ENCODE results near the gene CCNT1. TPM values are rescaled to one million over a fixed set of nuclear protein-coding genes. Genes with fewer than 3 reads are reported as not detected.
A peak's percentile ranks its signal among the peaks of the same experiment; 100 is the strongest.

The CCNT1 gene
- total RNA-seq, 1 experiment from 2014 or later = 69.4 TPM

GRCh38 chr12:48681710-48682532, 34.6 kb downstream of the CCNT1 start, which contains the start of gene KANSL2 (continued):
- TF ChIP-seq EGR1 (IDR thresholded peaks at IDR 0.05; ENCODE audit: low read depth) (peak; percentile 41; the same call in 1 of the 2 replicates), MAX (IDR thresholded peaks at IDR 0.05) (peak; percentile 71), ZFX (IDR thresholded peaks at IDR 0.05) (peak; percentile 94), SIN3A (IDR thresholded peaks at IDR 0.05; ENCODE audit: low read depth) (peak; percentile 83), ELF1 (IDR thresholded peaks at IDR 0.05; ENCODE audit: borderline replicate concordance, low read depth) (no peak), ZBTB33 (IDR thresholded peaks at IDR 0.05; ENCODE audit: extremely low read depth, insufficient replicate concordance, low read length) (no peak), ATF3 (IDR thresholded peaks at IDR 0.05) (no peak), SRF (IDR thresholded peaks at IDR 0.05; ENCODE audit: low read depth) (no peak), TCF7L2 (IDR thresholded peaks at IDR 0.05; ENCODE audit: borderline replicate concordance, extremely low read depth, insufficient read depth, insufficient read length) (peak; percentile 10), CEBPB (IDR thresholded peaks at IDR 0.05; ENCODE audit: low read depth) (no peak), EZH2phosphoT487 (IDR thresholded peaks at IDR 0.05; ENCODE audit: borderline replicate concordance) (no peak)

GRCh38 chr12:48681399-48681709, 35.2 kb downstream of the CCNT1 start:
- BruUV-seq (replicated peaks) = TSS peak; percentile 46
- Histone ChIP-seq H3K27ac (ENCODE audit: low read depth, low read length) (peak overlapping the region; percentile 82), H3K9ac (ENCODE audit: low read length) (peak overlapping the region; percentile 99), H3K27me3 (ENCODE audit: insufficient read depth, low read length) (no peaks in the 10 kb centered on the region), H3K9me3 (ENCODE audit: control insufficient read depth in 1 of 2, insufficient read depth in 1 of 2, low read depth in 1 of 2, low read length in 2 of 2) (no peaks in the 10 kb centered on the region), H4K20me1 (ENCODE audit: insufficient read depth) (peaks cover 11% of the 10 kb centered on the region; the same call in 1 of the 2 replicates), H3K79me2 (ENCODE audit: insufficient read depth, low read length) (peaks cover 57% of the 10 kb centered on the region), H3K4me1 (ENCODE audit: control insufficient read depth in 1 of 2, insufficient read depth in 2 of 2, low read length in 2 of 2) (peaks cover 7 to 22% of the 10 kb centered on the region in 2 experiments), H3K4me3 (replicated peaks in 1 of 2; ENCODE audit: low read depth in 1 of 2, low read length in 2 of 2) (peak overlapping the region; percentile 98 to 99), H3K4me2 (ENCODE audit: low read length) (peak overlapping the region; percentile 96), H3K36me3 (ENCODE audit: control insufficient read depth in 1 of 2, insufficient read depth in 2 of 2, low read length in 2 of 2) (peaks cover 23 to 37% of the 10 kb centered on the region in 2 experiments), H3K9me2 (ENCODE audit: insufficient read depth) (no peaks in the 10 kb centered on the region), H2AFZ (ENCODE audit: low read depth, low read length, poor library complexity, severe bottlenecking) (no peak overlapping the region)
- CTCF ChIA-PET = interaction anchor here (1.1 kb wide), 1 partner anchor 113 kb away, joined by 3 read pairs; no protein-coding TSS in a partner anchor
- ATAC-seq (no peak; the same call in 1 of the 2 replicates), DNase-seq (ENCODE audit: low read depth, low spot score) (no peak)
- POLR2A ChIA-PET = interaction anchor here (1.2 to 1.5 kb wide), 2 partner anchors 9 to 36 kb away, joined by 3 to 16 read pairs; no protein-coding TSS in a partner anchor
- RAD21 ChIA-PET (ENCODE audit: low non-redundant PET in 1 of 2, low total read pairs in 2 of 2, uncharacterized antibody in 2 of 2, unreplicated experiment in 2 of 2) = interaction anchor here in 1 of 2 experiments (0.6 kb wide), 1 partner anchor 582 kb away, joined by 3 read pairs; no protein-coding TSS in a partner anchor
- TF ChIP-seq ZFX (IDR thresholded peaks at IDR 0.05) (no peak), CEBPB (IDR thresholded peaks at IDR 0.05; ENCODE audit: low read depth) (no peak), ZNF274 (IDR thresholded peaks at IDR 0.05; ENCODE audit: low read depth, low read length) (no peak), EZH2 (IDR thresholded peaks at IDR 0.05) (no peak), EZH2phosphoT487 (IDR thresholded peaks at IDR 0.05; ENCODE audit: borderline replicate concordance) (no peak)
- intact Hi-C loops (cut with micrococcal nuclease) = loop anchor here (5.0 kb wide), 1 partner anchor 116 kb away; no protein-coding TSS in a partner anchor
